Measurements from ENCODE around the gene HOXB2. TPM values are rescaled to one million over a fixed set of nuclear protein-coding genes. Genes with fewer than 3 reads are reported as not detected.
A peak's percentile ranks its signal among the peaks of the same experiment; 100 is the strongest.

The HOXB2 gene
- total RNA-seq, 1 experiment from 2014 or later = 3.7 TPM

- CTCF ChIA-PET = interaction anchor here (0.8 kb wide), 1 partner anchor 22 kb away, joined by 3 read pairs; no protein-coding TSS in a partner anchor
- POLR2A ChIA-PET = no interaction called here
- ATAC-seq = no peak
Measured at GRCh38 chr17:48565925-48566710, 21.2 kb upstream of the HOXB2 start.

GRCh38 chr17:48565022-48565554, 20.2 kb upstream of the HOXB2 start:
- peaks cover 40% of the 10 kb centered on the region; the same call in 1 of the 2 replicates for H3K27me3 Mint-ChIP-seq (ENCODE audit: low read depth)
- CTCF ChIA-PET = interaction anchor here (1.3 to 1.5 kb wide), 3 partner anchors 18 to 64 kb away, joined by 3 to 5 read pairs (median 4); no protein-coding TSS in a partner anchor
- POLR2A ChIA-PET = no interaction called here
- H3K4me1 Mint-ChIP-seq = peaks cover 26% of the 10 kb centered on the region
- DNase-seq (ENCODE audit: low spot score) (no peak), ATAC-seq (no peak)
- H3K36me3 Mint-ChIP-seq = no peaks in the 10 kb centered on the region
- no peak overlapping the region for H3K27ac Mint-ChIP-seq
- no peaks in the 10 kb centered on the region for H3K9me3 Mint-ChIP-seq
- H3K4me3 Mint-ChIP-seq = peak overlapping the region; percentile 45
- TF ChIP-seq, protein P1, sequence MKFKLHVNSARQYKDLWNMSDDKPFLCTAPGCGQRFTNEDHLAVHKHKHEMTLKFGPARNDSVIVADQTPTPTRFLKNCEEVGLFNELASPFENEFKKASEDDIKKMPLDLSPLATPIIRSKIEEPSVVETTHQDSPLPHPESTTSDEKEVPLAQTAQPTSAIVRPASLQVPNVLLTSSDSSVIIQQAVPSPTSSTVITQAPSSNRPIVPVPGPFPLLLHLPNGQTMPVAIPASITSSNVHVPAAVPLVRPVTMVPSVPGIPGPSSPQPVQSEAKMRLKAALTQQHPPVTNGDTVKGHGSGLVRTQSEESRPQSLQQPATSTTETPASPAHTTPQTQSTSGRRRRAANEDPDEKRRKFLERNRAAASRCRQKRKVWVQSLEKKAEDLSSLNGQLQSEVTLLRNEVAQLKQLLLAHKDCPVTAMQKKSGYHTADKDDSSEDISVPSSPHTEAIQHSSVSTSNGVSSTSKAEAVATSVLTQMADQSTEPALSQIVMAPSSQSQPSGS (CRISPR knock-in tag; IDR thresholded peaks at IDR 0.05; ENCODE audit: borderline replicate concordance, low read depth) = no peak
- TF ChIP-seq SOX15 (CRISPR knock-in tag; IDR thresholded peaks at IDR 0.05) (no peak), NFE2L1 (CRISPR knock-in tag; IDR thresholded peaks at IDR 0.05) (no peak), ZNF396 (CRISPR knock-in tag; IDR thresholded peaks at IDR 0.05; ENCODE audit: borderline replicate concordance) (no peak), SMAD3 (CRISPR knock-in tag; IDR thresholded peaks at IDR 0.05; ENCODE audit: borderline replicate concordance) (no peak), HMGXB4 (CRISPR knock-in tag; IDR thresholded peaks at IDR 0.05) (no peak), ZNF138 (CRISPR knock-in tag; conservative IDR thresholded peaks at IDR 0.05) (no peak), ZNF281 (CRISPR knock-in tag; IDR thresholded peaks at IDR 0.05) (no peak), KAT7 (CRISPR knock-in tag; IDR thresholded peaks at IDR 0.05; ENCODE audit: borderline replicate concordance) (no peak), IRF1 (CRISPR knock-in tag; IDR thresholded peaks at IDR 0.05) (no peak), NR2C2 (CRISPR knock-in tag; IDR thresholded peaks at IDR 0.05) (no peak), GABPB1 (CRISPR knock-in tag; IDR thresholded peaks at IDR 0.05) (no peak), FOXP1 (CRISPR knock-in tag; IDR thresholded peaks at IDR 0.05; ENCODE audit: borderline replicate concordance) (no peak), ARID4B (CRISPR knock-in tag; IDR thresholded peaks at IDR 0.05; ENCODE audit: borderline replicate concordance) (no peak), E2F5 (CRISPR knock-in tag; IDR thresholded peaks at IDR 0.05) (no peak), ELF4 (CRISPR knock-in tag; IDR thresholded peaks at IDR 0.05; ENCODE audit: low read depth) (no peak), CREB1 (CRISPR knock-in tag; IDR thresholded peaks at IDR 0.05) (no peak)
- TF ChIP-seq, protein P2, sequence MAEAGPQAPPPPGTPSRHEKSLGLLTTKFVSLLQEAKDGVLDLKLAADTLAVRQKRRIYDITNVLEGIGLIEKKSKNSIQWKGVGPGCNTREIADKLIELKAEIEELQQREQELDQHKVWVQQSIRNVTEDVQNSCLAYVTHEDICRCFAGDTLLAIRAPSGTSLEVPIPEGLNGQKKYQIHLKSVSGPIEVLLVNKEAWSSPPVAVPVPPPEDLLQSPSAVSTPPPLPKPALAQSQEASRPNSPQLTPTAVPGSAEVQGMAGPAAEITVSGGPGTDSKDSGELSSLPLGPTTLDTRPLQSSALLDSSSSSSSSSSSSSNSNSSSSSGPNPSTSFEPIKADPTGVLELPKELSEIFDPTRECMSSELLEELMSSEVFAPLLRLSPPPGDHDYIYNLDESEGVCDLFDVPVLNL (CRISPR knock-in tag; IDR thresholded peaks at IDR 0.05; ENCODE audit: borderline replicate concordance, low read depth) = no peak

More at GRCh38 chr17:48565925-48566710, 21.2 kb upstream of the HOXB2 start:
- no peaks in the 10 kb centered on the region for H3K9me3 Mint-ChIP-seq
- peaks cover 30% of the 10 kb centered on the region; the same call in 1 of the 2 replicates for H3K27me3 Mint-ChIP-seq (ENCODE audit: low read depth)
- H3K27ac Mint-ChIP-seq = no peak overlapping the region
- H3K4me3 Mint-ChIP-seq = no peak overlapping the region
- H3K4me1 Mint-ChIP-seq = peaks cover 32% of the 10 kb centered on the region
- no peak for TF ChIP-seq ATF1 (CRISPR knock-in tag; IDR thresholded peaks at IDR 0.05)
- no peak for TF ChIP-seq ZBTB21 (CRISPR knock-in tag; IDR thresholded peaks at IDR 0.05; ENCODE audit: borderline replicate concordance)
- no peak for TF ChIP-seq JUN (CRISPR knock-in tag; IDR thresholded peaks at IDR 0.05)
- no peak for TF ChIP-seq GABPB1 (CRISPR knock-in tag; IDR thresholded peaks at IDR 0.05)
- no peak for DNase-seq (ENCODE audit: low spot score)
- no peaks in the 10 kb centered on the region for H3K36me3 Mint-ChIP-seq

Measured in WTC11 (cell line).